ELF-1 (cell line): ENCODE results near the gene GALK2.
"Not testable (repeated sequence)": the region's sequence is repeated elsewhere in the genome, so short reads cannot be mapped to it uniquely, and the experiment has no call there.

Experiments
- DNase-seq: peaks from one replicate; pipeline ENCODE4 v3.0.0-alpha.2; 2016; ENCODE audit warnings: low read depth, low spot score

GALK2 gene

GRCh38 chr15:49163678-49164077 lies 6.4 kb upstream of the GALK2 start:
- no peak for DNase-seq

GRCh38 chr15:49164865-49165264 lies 5.2 kb upstream of the GALK2 start:
- no peak for DNase-seq

- DNase-seq: no peak
Observed at GRCh38 chr15:49168016-49168415, 2.0 kb upstream of the GALK2 start.

- no peak for DNase-seq
Observed at GRCh38 chr15:49171790-49172189, 1.7 kb downstream of the GALK2 start.

GRCh38 chr15:49174902-49175301 lies 4.9 kb downstream of the GALK2 start:
- no peak for DNase-seq

GRCh38 chr15:49175582-49176397 lies 5.7 kb downstream of the GALK2 start:
- DNase-seq: not testable (repeated sequence)

- no peak for DNase-seq
Observed at GRCh38 chr15:49178497-49178896, 8.4 kb downstream of the GALK2 start.

GRCh38 chr15:49179433-49180190 lies 9.6 kb downstream of the GALK2 start:
- no peak for DNase-seq

GRCh38 chr15:49182128-49182527 lies 12.1 kb downstream of the GALK2 start:
- DNase-seq: no peak

- not testable (repeated sequence) for DNase-seq
Observed at GRCh38 chr15:49183741-49184140, 13.7 kb downstream of the GALK2 start.

- DNase-seq: no peak
Observed at GRCh38 chr15:49185473-49185872, 15.4 kb downstream of the GALK2 start.

- no peak for DNase-seq
Observed at GRCh38 chr15:49187549-49188245, 17.6 kb downstream of the GALK2 start.

GRCh38 chr15:49188933-49189332 lies 18.9 kb downstream of the GALK2 start:
- no peak for DNase-seq

- DNase-seq: no peak
Observed at GRCh38 chr15:49189631-49190030, 19.6 kb downstream of the GALK2 start.

GRCh38 chr15:49190586-49190985 lies 20.5 kb downstream of the GALK2 start:
- DNase-seq: no peak

GRCh38 chr15:49191892-49192291 lies 21.8 kb downstream of the GALK2 start:
- DNase-seq: no peak

GRCh38 chr15:49196856-49197255 lies 26.8 kb downstream of the GALK2 start:
- no peak for DNase-seq

- DNase-seq: no peak
Observed at GRCh38 chr15:49199666-49200065, 29.6 kb downstream of the GALK2 start.

- DNase-seq: no peak
Observed at GRCh38 chr15:49200347-49200746, 30.3 kb downstream of the GALK2 start.

- not testable (repeated sequence) for DNase-seq
Observed at GRCh38 chr15:49208102-49208501, 38.1 kb downstream of the GALK2 start.

- no peak for DNase-seq
Observed at GRCh38 chr15:49212897-49213296, 42.9 kb downstream of the GALK2 start.
